ENCODE measurements around the gene ADPRH. TPM values are rescaled to one million over a fixed set of nuclear protein-coding genes. Genes with fewer than 3 reads are reported as not detected.
A peak's percentile ranks its signal among the peaks of the same experiment; 100 is the strongest.

Gene ADPRH
- total and polyA plus RNA-seq, 10 of the 15 experiments (the other 5 are each of a cell fraction or from before 2014, with no cell fraction given) = 2.3 to 32.6 (median 19.0) TPM

- TF ChIP-seq ATF2 (IDR thresholded peaks at IDR 0.05; ENCODE audit: low read length) (no peak), BHLHE40 (IDR thresholded peaks at IDR 0.05; ENCODE audit: borderline replicate concordance in 1 of 2, low read depth in 2 of 2, low read length in 1 of 2) (0 out of 4 replicates have a peak, but pooled peaks of 1 of the 2 experiments have one; percentile 8), JUNB (IDR thresholded peaks at IDR 0.05) (peak; percentile 42), CREM (IDR thresholded peaks at IDR 0.05; ENCODE audit: low read depth) (peak; percentile 21; the same call in 1 of the 2 replicates), RUNX3 (IDR thresholded peaks at IDR 0.05; ENCODE audit: low read length) (peak; percentile 71; the same call in 1 of the 2 replicates), ATF7 (IDR thresholded peaks at IDR 0.05; ENCODE audit: low read depth) (0 out of 2 replicates have a peak, but pooled peaks have one; percentile 21)
Measured at GRCh38 chr3:119604878-119605277, 25.6 kb downstream of the ADPRH start (continued).

- H3K27me3 ChIP-seq (replicated peaks in 1 of 2; ENCODE audit: control insufficient read depth in 2 of 2, insufficient read depth in 2 of 2, low read length in 1 of 2) = no peaks in the 10 kb centered on the region
- 80% methylated on average over 6 of the region's 6 CpGs for WGBS (ENCODE audit: insufficient coverage, insufficient replicate concordance, low lambda C conversion rate, missing lambda C conversion rate)
- H2AFZ ChIP-seq (ENCODE audit: control insufficient read depth, low read depth, low read length) = no peak overlapping the region
- peaks cover 3% of the 10 kb centered on the region; the same call in 1 of the 2 replicates for H3K4me1 ChIP-seq (ENCODE audit: control insufficient read depth, insufficient read depth, low read length)
- H4K20me1 ChIP-seq (ENCODE audit: control insufficient read depth, insufficient read depth) = no peaks in the 10 kb centered on the region
- no peaks in the 10 kb centered on the region; the same call in 2 of the 3 replicates for H3K9me3 ChIP-seq (replicated peaks; ENCODE audit: control insufficient read depth, insufficient read depth, low read length)
- H3K4me2 ChIP-seq (ENCODE audit: control insufficient read depth, insufficient read depth) = no peak overlapping the region
- CTCF ChIA-PET = interaction anchor here (0.6 to 2.2 kb wide), 3 partner anchors 8 to 338 kb away, joined by 3 to 6 read pairs (median 3); partner anchors contain the start of gene CD80
- H3K27ac ChIP-seq (ENCODE audit: control insufficient read depth, insufficient read depth) = no peak overlapping the region
- no TSS peak for BruUV-seq (replicated peaks)
- no peaks in the 10 kb centered on the region for H3K79me2 ChIP-seq (ENCODE audit: control insufficient read depth, insufficient read depth, low read length)
- intact Hi-C loops (cut with micrococcal nuclease; ENCODE audit: unreplicated experiment) = no loop called here
- DNase-seq (ENCODE audit: low read depth, low spot score) = no peak
- SMC1A ChIA-PET (ENCODE audit: uncharacterized antibody, unreplicated experiment) = no interaction called here
- H3K4me3 ChIP-seq = no peak overlapping the region
- H3K9ac ChIP-seq (ENCODE audit: control insufficient read depth, insufficient read depth, low read length) = no peak overlapping the region
- ATAC-seq = no peak
- peaks cover 0 to 3% of the 10 kb centered on the region in 2 experiments; a peak in 1 of 4 replicates for H3K36me3 ChIP-seq (ENCODE audit: control insufficient read depth in 2 of 2, insufficient read depth in 2 of 2, low read length in 1 of 2)
- in situ Hi-C loops (cut with MboI) = no loop called here
- FAIRE-seq = no peak
- POLR2A ChIA-PET = interaction anchor here (0.6 to 1.1 kb wide), 3 partner anchors 18 to 37 kb away, joined by 3 to 4 read pairs (median 4); no protein-coding TSS in a partner anchor
- TF ChIP-seq CEBPB (IDR thresholded peaks at IDR 0.05; ENCODE audit: borderline replicate concordance in 1 of 2, low read depth in 2 of 2, low read length in 2 of 2) = no peak
- RAD21 ChIA-PET (ENCODE audit: unreplicated experiment) = interaction anchor here (0.9 kb wide), 1 partner anchor 72 kb away, joined by 3 read pairs; no protein-coding TSS in a partner anchor
Measured at GRCh38 chr3:119608405-119609000, 29.2 kb downstream of the ADPRH start.
